Measurements from ENCODE around the gene TTF2. TPM values are rescaled to one million over a fixed set of nuclear protein-coding genes. Genes with fewer than 3 reads are reported as not detected.

TTF2 gene
- total and polyA plus RNA-seq, 2 experiments from 2014 or later, result 6.5 to 9.8 TPM

DNA sequence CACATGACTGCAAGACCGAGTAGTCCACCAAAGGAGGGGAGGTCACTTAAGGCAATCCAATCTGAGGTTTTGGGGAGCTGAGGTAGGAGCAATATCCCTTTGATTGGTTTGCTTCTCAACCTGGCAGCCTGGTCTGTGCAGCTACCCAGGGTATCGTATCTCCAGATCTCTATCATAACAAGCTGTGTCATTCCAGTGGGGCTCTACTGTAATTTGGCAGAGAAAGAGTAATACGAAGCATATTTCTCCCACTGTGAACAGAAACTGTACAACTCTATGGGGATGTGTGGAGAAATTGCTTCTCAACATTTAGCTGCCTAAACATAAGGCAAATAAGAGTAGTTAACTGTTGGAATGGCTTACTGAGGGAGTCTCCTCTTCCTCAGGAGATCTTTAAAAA, 38.0 kb upstream of the TTF2 start:
- Histone ChIP-seq H3K27me3 (replicated peaks; ENCODE audit: insufficient read depth) (no peaks in the 10 kb centered on the region), H3K4me3 (no peak overlapping the region), H3K9ac (no peak overlapping the region), H3K9me2 (ENCODE audit: insufficient read depth) (no peaks in the 10 kb centered on the region), H3F3A (ENCODE audit: insufficient read depth) (no peaks in the 10 kb centered on the region), H4K20me1 (ENCODE audit: insufficient read depth) (no peaks in the 10 kb centered on the region), H3K36me3 (ENCODE audit: low read depth) (no peaks in the 10 kb centered on the region), H3K27ac (no peak overlapping the region), H3K79me2 (ENCODE audit: insufficient read depth) (no peaks in the 10 kb centered on the region), H2AFZ (no peak overlapping the region), H3K4me2 (ENCODE audit: unreplicated experiment) (no peak overlapping the region), H3K9me3 (ENCODE audit: low read depth) (no peaks in the 10 kb centered on the region), H3K4me1 (ENCODE audit: insufficient read depth) (no peaks in the 10 kb centered on the region; the same call in 1 of the 2 replicates)
- in situ Hi-C loops (cut with MboI), result no loop called here
- no peak for DNase-seq
- TF ChIP-seq EZH2phosphoT487 (IDR thresholded peaks at IDR 0.05; ENCODE audit: insufficient read depth, low read depth) (no peak), EZH2 (IDR thresholded peaks at IDR 0.05; ENCODE audit: insufficient read depth, poor library complexity, severe bottlenecking) (no peak)
- 69 to 80% methylated on average over 3 of the region's 3 CpGs for WGBS, 2 experiments (ENCODE audit: low coverage in 1 of 2, low lambda C conversion rate in 2 of 2, missing lambda C conversion rate in 2 of 2)

DNA sequence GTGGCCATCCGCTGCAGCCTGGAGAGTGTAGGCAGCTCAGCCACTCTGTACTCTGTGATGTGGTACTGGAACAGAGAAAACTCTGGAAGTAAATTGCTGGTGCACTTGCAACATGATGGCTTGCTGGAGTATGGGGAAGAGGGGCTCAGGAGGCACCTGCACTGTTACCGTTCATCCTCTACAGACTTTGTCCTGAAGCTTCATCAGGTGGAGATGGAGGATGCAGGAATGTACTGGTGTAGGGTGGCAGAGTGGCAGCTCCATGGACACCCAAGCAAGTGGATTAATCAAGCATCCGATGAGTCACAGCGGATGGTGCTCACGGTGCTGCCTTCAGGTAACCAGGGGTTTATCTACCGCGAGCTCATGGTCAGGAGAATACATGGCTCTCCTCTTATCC, 34.6 kb upstream of the TTF2 start:
- H3K27me3 ChIP-seq (replicated peaks; ENCODE audit: insufficient read depth), result no peaks in the 10 kb centered on the region
- no peaks in the 10 kb centered on the region for H3K36me3 ChIP-seq (ENCODE audit: low read depth)
- H3F3A ChIP-seq (ENCODE audit: insufficient read depth), result no peaks in the 10 kb centered on the region
- no peak overlapping the region for H3K27ac ChIP-seq
- no peak overlapping the region for H3K4me3 ChIP-seq
- H4K20me1 ChIP-seq (ENCODE audit: insufficient read depth), result no peaks in the 10 kb centered on the region
- no peak for DNase-seq
- H3K4me2 ChIP-seq (ENCODE audit: unreplicated experiment), result no peak overlapping the region
- no peaks in the 10 kb centered on the region for H3K9me3 ChIP-seq (ENCODE audit: low read depth)
- H3K9me2 ChIP-seq (ENCODE audit: insufficient read depth), result no peaks in the 10 kb centered on the region
- no peak overlapping the region for H3K9ac ChIP-seq
- in situ Hi-C loops (cut with MboI), result no loop called here
- no peak overlapping the region for H2AFZ ChIP-seq
- no peaks in the 10 kb centered on the region for H3K79me2 ChIP-seq (ENCODE audit: insufficient read depth)
- H3K4me1 ChIP-seq (ENCODE audit: insufficient read depth), result no peaks in the 10 kb centered on the region; the same call in 1 of the 2 replicates
- TF ChIP-seq EZH2 (IDR thresholded peaks at IDR 0.05; ENCODE audit: insufficient read depth, poor library complexity, severe bottlenecking) (no peak), EZH2phosphoT487 (IDR thresholded peaks at IDR 0.05; ENCODE audit: insufficient read depth, low read depth) (no peak)
- 93 to 99% methylated on average over 7 of the region's 7 CpGs for WGBS, 2 experiments (ENCODE audit: low coverage in 1 of 2, low lambda C conversion rate in 2 of 2, missing lambda C conversion rate in 2 of 2)

GRCh38 chr1:117026361-117026760, 33.8 kb upstream of the TTF2 start:
- Histone ChIP-seq H3K79me2 (ENCODE audit: insufficient read depth) (no peaks in the 10 kb centered on the region), H3K36me3 (ENCODE audit: low read depth) (no peaks in the 10 kb centered on the region), H3K9ac (no peak overlapping the region), H3K4me1 (ENCODE audit: insufficient read depth) (no peaks in the 10 kb centered on the region; the same call in 1 of the 2 replicates), H3F3A (ENCODE audit: insufficient read depth) (no peaks in the 10 kb centered on the region), H4K20me1 (ENCODE audit: insufficient read depth) (no peaks in the 10 kb centered on the region), H3K9me3 (ENCODE audit: low read depth) (no peaks in the 10 kb centered on the region), H3K27ac (no peak overlapping the region), H3K4me2 (ENCODE audit: unreplicated experiment) (peak overlapping the region; percentile 6), H3K9me2 (ENCODE audit: insufficient read depth) (no peaks in the 10 kb centered on the region), H2AFZ (no peak overlapping the region), H3K4me3 (no peak overlapping the region), H3K27me3 (replicated peaks; ENCODE audit: insufficient read depth) (no peaks in the 10 kb centered on the region)
- in situ Hi-C loops (cut with MboI), result no loop called here
- no peak for TF ChIP-seq EZH2 (IDR thresholded peaks at IDR 0.05; ENCODE audit: insufficient read depth, poor library complexity, severe bottlenecking)
- TF ChIP-seq EZH2phosphoT487 (IDR thresholded peaks at IDR 0.05; ENCODE audit: insufficient read depth, low read depth), result no peak
- 53 to 54% methylated on average over 6 of the region's 6 CpGs for WGBS, 2 experiments (ENCODE audit: low coverage in 1 of 2, low lambda C conversion rate in 2 of 2, missing lambda C conversion rate in 2 of 2)
- DNase-seq, result peak; percentile 20

- Histone ChIP-seq H3K4me2 (ENCODE audit: unreplicated experiment) (no peak overlapping the region), H3K27me3 (replicated peaks; ENCODE audit: insufficient read depth) (no peaks in the 10 kb centered on the region), H2AFZ (no peak overlapping the region), H3K79me2 (ENCODE audit: insufficient read depth) (no peaks in the 10 kb centered on the region), H3K4me3 (no peak overlapping the region), H3K4me1 (ENCODE audit: insufficient read depth) (no peaks in the 10 kb centered on the region; the same call in 1 of the 2 replicates), H3K9ac (no peak overlapping the region), H3K9me2 (ENCODE audit: insufficient read depth) (no peaks in the 10 kb centered on the region), H3F3A (ENCODE audit: insufficient read depth) (no peaks in the 10 kb centered on the region), H3K27ac (no peak overlapping the region), H3K9me3 (ENCODE audit: low read depth) (no peaks in the 10 kb centered on the region), H4K20me1 (ENCODE audit: insufficient read depth) (no peaks in the 10 kb centered on the region), H3K36me3 (ENCODE audit: low read depth) (no peaks in the 10 kb centered on the region)
- DNase-seq, result no peak
- TF ChIP-seq EZH2 (IDR thresholded peaks at IDR 0.05; ENCODE audit: insufficient read depth, poor library complexity, severe bottlenecking) (no peak), EZH2phosphoT487 (IDR thresholded peaks at IDR 0.05; ENCODE audit: insufficient read depth, low read depth) (no peak)
- WGBS, 2 experiments (ENCODE audit: low coverage in 1 of 2, low lambda C conversion rate in 2 of 2, missing lambda C conversion rate in 2 of 2), result 75 to 85% methylated on average over 1 of the region's 1 CpG
- in situ Hi-C loops (cut with MboI), result no loop called here
Measured at GRCh38 chr1:117029685-117030084, 30.4 kb upstream of the TTF2 start.

Measured in GM23248 (cell line).